IMR-90 (cell line): ENCODE measurements around the gene PLTP. TPM values are rescaled to one million over a fixed set of nuclear protein-coding genes. Genes with fewer than 3 reads are reported as not detected.

Experiments used
- ATAC-seq: fragments of 200-7000 bp; cut with Tn5 transposase; 2 replicates; pipeline ENCODE4 v1.9.1; 2020; ENCODE audit warnings: low read depth, mild to moderate bottlenecking, moderate library complexity
- BruUV-seq: library from RNA; stranded (reverse); fragments of 400-500 nt; replicated peaks from 2 replicates; lab custom pipeline; 2021; lab: Mats Ljungman, UMichigan
- CTCF ChIA-PET: fragments of 300-600 bp; formaldehyde crosslinking; extraction: SDS; loops from one replicate; lab custom pipeline; 2021; ENCODE audit warnings: antibody characterized with exemption; lab: Yijun Ruan, JAX
- POLR2A ChIA-PET: fragments of 300-600 bp; sonication (Branson Sonifier 250); formaldehyde crosslinking; loops from one replicate; lab custom pipeline; 2022; ENCODE audit warnings: antibody characterized with exemption; ENCODE audit not compliant: unreplicated experiment; lab: Charles Lee
- DNase-seq: peaks from one replicate; pipeline ENCODE4 v3.0.0; 2013
- H2AFZ ChIP-seq: replicated peaks from 2 replicates; pipeline ENCODE3; 2013; ENCODE audit warnings: low read length, mild to moderate bottlenecking; ENCODE audit not compliant: poor library complexity
- H2AK5ac ChIP-seq: 2 replicates; pipeline ENCODE4 v1.6.1; 2013; ENCODE audit warnings: low read depth, low read length, inconsistent platforms
- H2AK9ac ChIP-seq: replicated peaks from 2 replicates; pipeline ENCODE3; 2013; ENCODE audit warnings: mild to moderate bottlenecking, low read depth, low read length, moderate library complexity; ENCODE audit not compliant: poor library complexity
- H2BK120ac ChIP-seq: 2 replicates; pipeline ENCODE4 v1.6.1; 2013; ENCODE audit warnings: low read depth, low read length, inconsistent platforms
- H2BK15ac ChIP-seq: 3 replicates; pipeline ENCODE4 v1.6.1; 2013; ENCODE audit warnings: low read depth, low read length, inconsistent platforms
- H2BK20ac ChIP-seq: 2 replicates; pipeline ENCODE4 v1.6.1; 2013; ENCODE audit warnings: low read depth, mild to moderate bottlenecking, inconsistent platforms, low read length, moderate library complexity
- H2BK5ac ChIP-seq: 2 replicates; pipeline ENCODE4 v1.6.1; 2013; ENCODE audit warnings: mild to moderate bottlenecking, low read depth, low read length, inconsistent platforms; ENCODE audit not compliant: poor library complexity, severe bottlenecking
- H3K14ac ChIP-seq: replicated peaks from 2 replicates; pipeline ENCODE4 v1.6.1; 2013; ENCODE audit warnings: low read depth, low read length, inconsistent platforms
- H3K18ac ChIP-seq: 2 replicates; pipeline ENCODE4 v1.6.1; 2013; ENCODE audit warnings: low read depth, low read length, control low read depth
- H3K23ac ChIP-seq: 2 replicates; pipeline ENCODE4 v1.6.1; 2013; ENCODE audit warnings: low read depth, low read length, inconsistent platforms
- H3K27ac ChIP-seq: 2 replicates; pipeline ENCODE4 v1.5.1; 2013; ENCODE audit warnings: mild to moderate bottlenecking, control low read depth, low read length; ENCODE audit not compliant: insufficient read depth
- H3K27me3 ChIP-seq: 2 replicates; pipeline ENCODE4 v1.6.1; 2013; ENCODE audit warnings: low read length; ENCODE audit not compliant: control insufficient read depth, insufficient read depth
- H3K36me3 ChIP-seq: 2 replicates; pipeline ENCODE4 v1.6.1; 2013; ENCODE audit warnings: low read length, mixed read lengths; ENCODE audit not compliant: control insufficient read depth, insufficient read depth
- H3K4ac ChIP-seq: 2 replicates; pipeline ENCODE4 v1.6.1; 2013; ENCODE audit warnings: low read depth, low read length, inconsistent platforms
- H3K4me1 ChIP-seq: 2 replicates; pipeline ENCODE4 v1.6.1; 2013; ENCODE audit warnings: low read length, mixed read lengths; ENCODE audit not compliant: control insufficient read depth, insufficient read depth
- H3K4me2 ChIP-seq: 2 replicates; pipeline ENCODE4 v1.6.1; 2013; ENCODE audit warnings: low read depth, mild to moderate bottlenecking, control low read depth, low read length, moderate library complexity
- H3K4me3 ChIP-seq: 2 replicates; pipeline ENCODE4 v1.5.1; 2013; ENCODE audit warnings: low read depth, mild to moderate bottlenecking, control low read depth, low read length, moderate library complexity; ENCODE audit not compliant: insufficient read depth
- H3K56ac ChIP-seq: 2 replicates; pipeline ENCODE4 v1.6.1; 2013; ENCODE audit warnings: low read length, inconsistent platforms; ENCODE audit not compliant: insufficient read depth; ENCODE audit errors: extremely low read depth
- H3K79me1 ChIP-seq, 2 experiments: 2 replicates each; pipeline ENCODE4 v1.6.1; 2013; ENCODE audit warnings: low read length in 2 of 2, inconsistent platforms in 1 of 2, low read depth in 1 of 2
- H3K9ac ChIP-seq: 2 replicates; pipeline ENCODE4 v1.6.1; 2013; ENCODE audit warnings: low read depth, low read length, control low read depth
- H3K9me1 ChIP-seq: 2 replicates; pipeline ENCODE4 v1.6.1; 2013; ENCODE audit warnings: low read length, inconsistent platforms; ENCODE audit not compliant: insufficient read depth
- H3K9me3 ChIP-seq: 2 replicates; pipeline ENCODE4 v1.6.1; 2013; ENCODE audit warnings: low read length; ENCODE audit not compliant: control insufficient read depth, insufficient read depth
- H4K20me1 ChIP-seq: 2 replicates; pipeline ENCODE4 v1.6.1; 2013; ENCODE audit warnings: low read length, inconsistent platforms; ENCODE audit not compliant: insufficient read depth
- H4K5ac ChIP-seq: 2 replicates; pipeline ENCODE4 v1.6.1; 2013; ENCODE audit warnings: mild to moderate bottlenecking, low read depth, low read length, control low read depth
- H4K8ac ChIP-seq, 2 experiments: 2 replicates each; pipeline ENCODE4 v1.6.1; 2013; ENCODE audit warnings: low read depth in 2 of 2, low read length in 2 of 2, control low read depth in 1 of 2, inconsistent platforms in 1 of 2
- H4K91ac ChIP-seq: 2 replicates; pipeline ENCODE4 v1.6.1; 2013; ENCODE audit warnings: low read depth, low read length, inconsistent platforms; ENCODE audit not compliant: insufficient read depth
- BHLHE40 ChIP-seq: fragments of 150-350 bp; IDR thresholded peaks from 2 replicates; pipeline ENCODE4 v1.6.1; 2016; ENCODE audit warnings: mild to moderate bottlenecking, low read depth, low read length
- CEBPB ChIP-seq: IDR thresholded peaks from 2 replicates; pipeline ENCODE4 v1.6.1; 2012; ENCODE audit warnings: low read depth, low read length, improper control_type of control experiment
- CHD1 ChIP-seq: IDR thresholded peaks from 2 replicates; pipeline ENCODE4 v1.6.1; 2012; ENCODE audit warnings: low read depth, low read length, improper control_type of control experiment
- FOS ChIP-seq: fragments of 150-350 bp; IDR thresholded peaks from 2 replicates; pipeline ENCODE4 v1.6.1; 2016; ENCODE audit warnings: low read depth, low read length
- MAFK ChIP-seq: IDR thresholded peaks from 2 replicates; pipeline ENCODE4 v1.6.1; 2012; ENCODE audit warnings: low read depth, low read length, improper control_type of control experiment
- MAZ ChIP-seq: IDR thresholded peaks from 2 replicates; pipeline ENCODE4 v1.6.1; 2012; ENCODE audit warnings: low read depth, mild to moderate bottlenecking, low read length, improper control_type of control experiment, moderate library complexity, borderline replicate concordance
- MXI1 ChIP-seq: IDR thresholded peaks from 2 replicates; pipeline ENCODE4 v1.6.1; 2012; ENCODE audit warnings: low read depth, mild to moderate bottlenecking, low read length, moderate library complexity, borderline replicate concordance
- NFE2L2 ChIP-seq: fragments of 150-350 bp; IDR thresholded peaks from 2 replicates; pipeline ENCODE4 v1.6.1; 2016; ENCODE audit warnings: low read depth, mild to moderate bottlenecking, low read length
- POLR2A ChIP-seq: IDR thresholded peaks from 2 replicates; pipeline ENCODE4 v1.6.1; 2012; ENCODE audit warnings: mild to moderate bottlenecking, low read depth, low read length
- RAD21 ChIP-seq: IDR thresholded peaks from 2 replicates; pipeline ENCODE4 v1.6.1; 2012; ENCODE audit warnings: low read length, improper control_type of control experiment
- RCOR1 ChIP-seq: IDR thresholded peaks from 2 replicates; pipeline ENCODE4 v1.6.1; 2012; ENCODE audit warnings: mild to moderate bottlenecking, low read length, improper control_type of control experiment; ENCODE audit not compliant: insufficient replicate concordance
- RFX5 ChIP-seq: IDR thresholded peaks from 2 replicates; pipeline ENCODE4 v1.8.0; 2012; ENCODE audit warnings: low read depth, mild to moderate bottlenecking, low read length, moderate library complexity
- SMC3 ChIP-seq: fragments of 150-350 bp; IDR thresholded peaks from 2 replicates; pipeline ENCODE4 v1.6.1; 2016; ENCODE audit warnings: low read depth, mild to moderate bottlenecking, antibody characterized with exemption, low read length, moderate library complexity
- WGBS, 2 experiments: methylation state at CpG; one replicate each; pipeline versions ENCODE4 v1.1.5 to v1.1.7; 2013; ENCODE audit warnings: missing lambda C conversion rate in 2 of 2; ENCODE audit not compliant: insufficient read length in 1 of 2; ENCODE audit errors: extremely low coverage in 2 of 2; 5-methylcytosine and 5-hydroxymethylcytosine counted together
- dilution Hi-C: fragments of 300-500 bp; cut with HindIII; formaldehyde crosslinking; loops from one replicate; pipeline ENCODE4 v1.14.3; 2018; ENCODE audit warnings: low sequenced_read_pairs; ENCODE audit not compliant: unreplicated experiment
- in situ Hi-C: fragments of 300-500 bp; cut with MboI; formaldehyde crosslinking; loops from 3 replicates; pipeline ENCODE4 v1.14.3; 2019; ENCODE audit warnings: low sequenced_read_pairs, inconsistent platforms, mixed read lengths
- intact Hi-C: fragments of 100-400 bp; cut with micrococcal nuclease; formaldehyde crosslinking; loops from 2 replicates; pipeline ENCODE4 v1.10.0; 2022
- polyA plus RNA-seq, 3 experiments: library from polyadenylated mRNA; depleted of rRNA; stranded (reverse); fragments of >200 nt; gene quantifications; 2 replicates each; pipeline ENCODE4 v1.2.3, GENCODE V29; 2012; ENCODE audit warnings: low replicate concordance in 1 of 3
- total RNA-seq: library from RNA; depleted of rRNA; stranded (reverse); fragments of >200 nt; gene quantifications from 2 replicates; pipeline ENCODE4 v1.2.3, GENCODE V29; 2012
- TF ChIP-seq, protein P1 (sequence below): conservative IDR thresholded peaks from 2 replicates; pipeline ENCODE4 v1.5.1; 2012; ENCODE audit warnings: mild to moderate bottlenecking, low read depth, low read length, improper control_type of control experiment
- TF ChIP-seq, protein P2 (sequence below): fragments of 150-350 bp; IDR thresholded peaks from 2 replicates; pipeline ENCODE4 v1.6.1; 2016; ENCODE audit warnings: low read depth, mild to moderate bottlenecking, low read length, moderate library complexity, borderline replicate concordance

The PLTP gene
- total and polyA plus RNA-seq, 2 of the 4 experiments (the other 2 are of a cell fraction) = 5.4 to 55.8 TPM

DNA sequence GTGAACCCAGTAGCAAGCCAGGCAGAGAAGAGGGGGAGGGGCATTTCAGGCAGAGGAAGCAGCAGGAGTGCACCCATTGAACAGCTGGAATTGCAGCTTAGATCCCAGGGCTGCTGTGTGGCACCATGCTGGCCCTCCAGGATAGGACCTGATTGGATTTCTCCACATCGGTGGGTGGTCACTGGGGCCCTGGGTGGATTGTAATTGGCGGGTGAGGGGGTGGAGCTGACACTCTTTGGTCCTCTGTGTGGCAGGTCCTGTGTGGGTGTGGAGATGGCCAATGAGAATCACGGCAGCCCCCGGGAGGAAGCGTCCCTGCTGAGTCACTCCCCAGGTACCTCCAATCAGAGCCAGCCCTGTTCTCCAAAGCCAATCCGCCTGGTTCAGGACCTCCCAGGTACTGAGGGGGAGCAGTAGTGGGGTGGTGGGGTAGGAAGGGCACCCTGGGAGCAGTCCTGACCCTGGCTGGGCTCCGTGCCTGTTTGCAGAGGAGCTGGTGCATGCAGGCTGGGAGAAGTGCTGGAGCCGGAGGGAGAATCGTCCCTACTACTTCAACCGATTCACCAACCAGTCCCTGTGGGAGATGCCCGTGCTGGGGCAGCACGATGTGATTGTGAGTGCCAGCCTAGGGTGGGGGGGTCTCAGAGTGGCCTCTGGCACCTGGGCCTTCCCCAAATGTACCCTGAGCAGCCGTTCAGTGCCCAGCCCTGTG is 26.9 kb upstream of the PLTP start:
- Histone ChIP-seq H2AK5ac (no peak overlapping the region), H3K36me3 (peaks cover 49% of the 10 kb centered on the region), H4K91ac (no peak overlapping the region), H3K18ac (no peak overlapping the region), H3K23ac (no peak overlapping the region), H3K9ac (no peak overlapping the region), H3K27me3 (no peaks in the 10 kb centered on the region), H2BK5ac (no peak overlapping the region), H3K4me2 (no peak overlapping the region), H3K9me3 (no peaks in the 10 kb centered on the region), H2BK20ac (no peak overlapping the region), H3K4me1 (peaks cover 3% of the 10 kb centered on the region; the same call in 1 of the 2 replicates), H3K9me1 (no peaks in the 10 kb centered on the region), H4K20me1 (peaks cover 5% of the 10 kb centered on the region; the same call in 1 of the 2 replicates), H3K27ac (no peak overlapping the region), H2AK9ac (peak overlapping the region; percentile 75), H3K4ac (no peak overlapping the region), H4K5ac (no peak overlapping the region), H3K4me3 (no peak overlapping the region), H4K8ac (no peak overlapping the region), H2BK15ac (no peak overlapping the region), H3K14ac (no peak overlapping the region), H3K79me1 (peaks cover 21 to 42% of the 10 kb centered on the region in 2 experiments), H3K56ac (no peak overlapping the region), H2BK120ac (no peak overlapping the region), H2AFZ (no peak overlapping the region)
- in situ Hi-C loops (no loop called here), dilution Hi-C loops (no loop called here), intact Hi-C loops (loop anchor here (10.0 kb wide), 1 partner anchor 104 kb away; the partner anchor contains the start of gene SNX21)
- POLR2A ChIA-PET = no interaction called here
- no peak for ATAC-seq
- no peak for TF ChIP-seq POLR2A
- no peak for TF ChIP-seq CEBPB
- TF ChIP-seq, protein P1, sequence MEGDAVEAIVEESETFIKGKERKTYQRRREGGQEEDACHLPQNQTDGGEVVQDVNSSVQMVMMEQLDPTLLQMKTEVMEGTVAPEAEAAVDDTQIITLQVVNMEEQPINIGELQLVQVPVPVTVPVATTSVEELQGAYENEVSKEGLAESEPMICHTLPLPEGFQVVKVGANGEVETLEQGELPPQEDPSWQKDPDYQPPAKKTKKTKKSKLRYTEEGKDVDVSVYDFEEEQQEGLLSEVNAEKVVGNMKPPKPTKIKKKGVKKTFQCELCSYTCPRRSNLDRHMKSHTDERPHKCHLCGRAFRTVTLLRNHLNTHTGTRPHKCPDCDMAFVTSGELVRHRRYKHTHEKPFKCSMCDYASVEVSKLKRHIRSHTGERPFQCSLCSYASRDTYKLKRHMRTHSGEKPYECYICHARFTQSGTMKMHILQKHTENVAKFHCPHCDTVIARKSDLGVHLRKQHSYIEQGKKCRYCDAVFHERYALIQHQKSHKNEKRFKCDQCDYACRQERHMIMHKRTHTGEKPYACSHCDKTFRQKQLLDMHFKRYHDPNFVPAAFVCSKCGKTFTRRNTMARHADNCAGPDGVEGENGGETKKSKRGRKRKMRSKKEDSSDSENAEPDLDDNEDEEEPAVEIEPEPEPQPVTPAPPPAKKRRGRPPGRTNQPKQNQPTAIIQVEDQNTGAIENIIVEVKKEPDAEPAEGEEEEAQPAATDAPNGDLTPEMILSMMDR = no peak
- no peak for TF ChIP-seq CHD1
- TF ChIP-seq RFX5 = no peak
- TF ChIP-seq MAFK = no peak
- TF ChIP-seq BHLHE40 = no peak
- no peak for TF ChIP-seq RAD21
- no peak for TF ChIP-seq RCOR1
- no peak for TF ChIP-seq SMC3
- TF ChIP-seq FOS = no peak
- no peak for TF ChIP-seq MAZ
- TF ChIP-seq MXI1 = no peak
- TF ChIP-seq NFE2L2 = no peak
- TF ChIP-seq, protein P2, sequence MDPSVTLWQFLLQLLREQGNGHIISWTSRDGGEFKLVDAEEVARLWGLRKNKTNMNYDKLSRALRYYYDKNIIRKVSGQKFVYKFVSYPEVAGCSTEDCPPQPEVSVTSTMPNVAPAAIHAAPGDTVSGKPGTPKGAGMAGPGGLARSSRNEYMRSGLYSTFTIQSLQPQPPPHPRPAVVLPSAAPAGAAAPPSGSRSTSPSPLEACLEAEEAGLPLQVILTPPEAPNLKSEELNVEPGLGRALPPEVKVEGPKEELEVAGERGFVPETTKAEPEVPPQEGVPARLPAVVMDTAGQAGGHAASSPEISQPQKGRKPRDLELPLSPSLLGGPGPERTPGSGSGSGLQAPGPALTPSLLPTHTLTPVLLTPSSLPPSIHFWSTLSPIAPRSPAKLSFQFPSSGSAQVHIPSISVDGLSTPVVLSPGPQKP = no peak
- 100% methylated on average over 2 of the region's 13 CpGs; no CpG with 5 or more reads in 1 of the 2 experiments for WGBS, 2 experiments
- DNase-seq = no peak
- BruUV-seq = no TSS peak
- CTCF ChIA-PET = no interaction called here
